Ascending aorta (tissue), 2 donors: ENCODE results near the gene ROR1. TPM values are rescaled to one million over a fixed set of nuclear protein-coding genes. Genes with fewer than 3 reads are reported as not detected.

Source experiments
- DNase-seq, 2 donors: peaks; one replicate each; pipeline ENCODE4 v3.0.0-alpha.2; 2019; ENCODE audit warnings: low spot score in 2 of 2
- H3K27ac ChIP-seq, 2 donors: fragments of 200-600 bp; sonication (generic); one replicate each; pipeline ENCODE4 v1.5.1; 2016 to 2017; ENCODE audit warnings: mild to moderate bottlenecking in 1 of 2
- H3K27me3 ChIP-seq: fragments of 200-600 bp; sonication (generic); one replicate; pipeline ENCODE4 v1.5.1; 2017
- H3K36me3 ChIP-seq, 2 donors: fragments of 200-600 bp; sonication (generic); one replicate each; pipeline ENCODE4 v1.5.1; 2016
- H3K4me1 ChIP-seq, 2 donors: fragments of 200-600 bp; sonication (generic); one replicate each; pipeline ENCODE4 v1.5.1; 2016 to 2017; ENCODE audit warnings: mild to moderate bottlenecking in 1 of 2
- H3K4me3 ChIP-seq, 2 donors: fragments of 200-600 bp; sonication (generic); one replicate each; pipeline ENCODE4 v1.5.1; 2016 to 2017; ENCODE audit warnings: mild to moderate bottlenecking in 1 of 2
- H3K9me3 ChIP-seq, 2 donors: fragments of 200-600 bp; sonication (generic); one replicate each; pipeline ENCODE4 v1.5.1; 2016
- CTCF ChIP-seq, 3 experiments: fragments of 200-600 bp in 2 of 3; fragments of 450-650 bp in 1 of 3; sonication (generic) in 2 of 3; IDR thresholded peaks; one replicate each; pipeline ENCODE4 v1.5.1; 2016 to 2019; ENCODE audit warnings: antibody characterized with exemption in 3 of 3, mild to moderate bottlenecking in 1 of 3, moderate library complexity in 1 of 3
- intact Hi-C: fragments of 100-400 bp; cut with DNase I; formaldehyde crosslinking; loops from one replicate; pipeline ENCODE4 v1.15.1; 2023
- total RNA-seq: library from RNA; depleted of rRNA; stranded (reverse); fragments of >200 nt; gene quantifications from one replicate; pipeline ENCODE4 v1.1.0, GENCODE V29; 2016

Gene ROR1
- total RNA-seq, 1 donor from 2014 or later, result 115 TPM

GRCh38 chr1:63907051-63907450, 133.2 kb downstream of the ROR1 start:
- H3K27me3 ChIP-seq, result no peaks in the 10 kb centered on the region
- no peaks in the 10 kb centered on the region for H3K9me3 ChIP-seq
- no peak overlapping the region for H3K4me3 ChIP-seq
- DNase-seq, result no peak
- intact Hi-C loops, result no loop called here
- H3K27ac ChIP-seq, result no peak overlapping the region
- no peaks in the 10 kb centered on the region for H3K36me3 ChIP-seq
- no peak for TF ChIP-seq CTCF (IDR thresholded peaks at IDR 0.05)
- peaks cover 0 to 33% of the 10 kb centered on the region in 2 donors for H3K4me1 ChIP-seq

- no peaks in the 10 kb centered on the region for H3K9me3 ChIP-seq
- H3K4me3 ChIP-seq, result no peak overlapping the region
- TF ChIP-seq CTCF (IDR thresholded peaks at IDR 0.05), result no peak
- H3K4me1 ChIP-seq, result peaks cover 3 to 26% of the 10 kb centered on the region in 2 donors
- H3K27ac ChIP-seq, result no peak overlapping the region
- no peaks in the 10 kb centered on the region for H3K27me3 ChIP-seq
- no peak for DNase-seq
- intact Hi-C loops, result no loop called here
- no peaks in the 10 kb centered on the region for H3K36me3 ChIP-seq
Measured at GRCh38 chr1:63908016-63908415, 134.2 kb downstream of the ROR1 start.

- H3K9me3 ChIP-seq, result no peaks in the 10 kb centered on the region
- intact Hi-C loops, result no loop called here
- peak overlapping the region in 1 of 2 donors; percentile 56 for H3K27ac ChIP-seq
- no peaks in the 10 kb centered on the region for H3K27me3 ChIP-seq
- no peaks in the 10 kb centered on the region for H3K36me3 ChIP-seq
- H3K4me1 ChIP-seq, result peaks cover 3 to 30% of the 10 kb centered on the region in 2 donors
- no peak for TF ChIP-seq CTCF (IDR thresholded peaks at IDR 0.05)
- H3K4me3 ChIP-seq, result no peak overlapping the region
- DNase-seq, result no peak
Measured at GRCh38 chr1:63909526-63909925, 135.7 kb downstream of the ROR1 start.

- Histone ChIP-seq H3K27ac (peak overlapping the region in 1 of 2 donors; percentile 14), H3K4me1 (peaks cover 3 to 33% of the 10 kb centered on the region in 2 donors)
- intact Hi-C loops, result loop anchor here (10.0 kb wide), 1 partner anchor 334 kb away; no protein-coding TSS in a partner anchor
Measured at GRCh38 chr1:63911049-63911448, 137.2 kb downstream of the ROR1 start.

GRCh38 chr1:63912643-63913042, 138.8 kb downstream of the ROR1 start:
- Histone ChIP-seq H3K4me1 (peaks cover 3 to 31% of the 10 kb centered on the region in 2 donors), H3K36me3 (no peaks in the 10 kb centered on the region), H3K9me3 (no peaks in the 10 kb centered on the region), H3K27ac (peak overlapping the region in 1 of 2 donors; percentile 73), H3K4me3 (no peak overlapping the region), H3K27me3 (no peaks in the 10 kb centered on the region)
- intact Hi-C loops, result loop anchor here (10.0 kb wide), 1 partner anchor 332 kb away; no protein-coding TSS in a partner anchor
- no peak for DNase-seq
- no peak for TF ChIP-seq CTCF (IDR thresholded peaks at IDR 0.05)

More at GRCh38 chr1:63911049-63911448, 137.2 kb downstream of the ROR1 start:
- no peaks in the 10 kb centered on the region for H3K9me3 ChIP-seq
- no peak overlapping the region for H3K4me3 ChIP-seq
- H3K36me3 ChIP-seq, result no peaks in the 10 kb centered on the region
- TF ChIP-seq CTCF (IDR thresholded peaks at IDR 0.05), result no peak
- H3K27me3 ChIP-seq, result no peaks in the 10 kb centered on the region
- DNase-seq, result no peak

- Histone ChIP-seq H3K27me3 (no peaks in the 10 kb centered on the region), H3K4me3 (peak overlapping the region in 1 of 2 donors; percentile 46), H3K27ac (peak overlapping the region; percentile 69 to 73), H3K9me3 (no peaks in the 10 kb centered on the region), H3K36me3 (no peaks in the 10 kb centered on the region), H3K4me1 (peaks cover 3 to 26% of the 10 kb centered on the region in 2 donors)
- no peak for TF ChIP-seq CTCF (IDR thresholded peaks at IDR 0.05)
- no peak for DNase-seq
- intact Hi-C loops, result loop anchor here (10.0 kb wide), 1 partner anchor 331 kb away; no protein-coding TSS in a partner anchor
Measured at GRCh38 chr1:63913533-63913932, 139.7 kb downstream of the ROR1 start.
